Stomach (tissue), 9 donors: ENCODE data around the gene TEX51. TPM values are rescaled to one million over a fixed set of nuclear protein-coding genes. Genes with fewer than 3 reads are reported as not detected.

Experiments used
- DNase-seq, 2 donors: peaks; one replicate each; pipeline versions ENCODE4 v3.0.0 to v3.0.0-alpha.2; 2013 to 2019
- H3K27ac ChIP-seq, 5 donors: fragments of 200-600 bp in 4 of 5; sonication (generic) in 4 of 5; one replicate each; pipeline ENCODE4 v1.5.1; 2013 to 2019; ENCODE audit warnings: mild to moderate bottlenecking in 1 of 5, moderate library complexity in 1 of 5
- H3K27me3 ChIP-seq, 3 donors: fragments of 200-600 bp; sonication (generic); one replicate each; pipeline ENCODE4 v1.5.1; 2017 to 2019; ENCODE audit warnings: mixed run types in 1 of 3
- H3K36me3 ChIP-seq, 4 donors: fragments of 200-600 bp; sonication (generic); 1 replicate in 3 of 4; 2 replicates in 1 of 4; pipeline ENCODE4 v1.5.1; 2016 to 2019
- H3K4me1 ChIP-seq, 4 donors: fragments of 200-600 bp; sonication (generic); one replicate each; pipeline ENCODE4 v1.5.1; 2016 to 2019
- H3K4me3 ChIP-seq, 4 donors: fragments of 200-600 bp; sonication (generic) in 3 of 4; one replicate each; pipeline ENCODE4 v1.5.1; 2016 to 2019; ENCODE audit warnings: mild to moderate bottlenecking in 1 of 4
- H3K9me3 ChIP-seq, 4 donors: fragments of 200-600 bp; sonication (generic); one replicate each; pipeline ENCODE4 v1.5.1; 2016 to 2019
- EP300 ChIP-seq: sonication (generic); formaldehyde crosslinking; IDR thresholded peaks from one replicate; pipeline ENCODE4 v1.6.1; 2017; ENCODE audit warnings: antibody characterized with exemption
- POLR2A ChIP-seq, 4 donors: fragments of 450-650 bp; IDR thresholded peaks; one replicate each; pipeline ENCODE4 v1.6.1; 2016; ENCODE audit warnings: antibody characterized with exemption in 4 of 4, control low read depth in 2 of 4, mild to moderate bottlenecking in 1 of 4, moderate library complexity in 1 of 4
- POLR2AphosphoS5 ChIP-seq, 3 donors: sonication (generic); formaldehyde crosslinking; IDR thresholded peaks; one replicate each; pipeline ENCODE4 v1.6.1; 2016; ENCODE audit warnings: antibody characterized with exemption in 3 of 3
- WGBS, 5 donors: extraction: QIAGEN DNeasy Blood & Tissue Kit in 3 of 5; methylation state at CpG; one replicate each; pipeline versions ENCODE4 v1.1.5 to v1.1.7; 2013 to 2018; 5-methylcytosine and 5-hydroxymethylcytosine counted together
- intact Hi-C: fragments of 100-400 bp; cut with DNase I; formaldehyde crosslinking; loops from one replicate; pipeline ENCODE4 v1.15.1; 2023; ENCODE audit warnings: low total_unique reads
- polyA plus RNA-seq, 3 donors: library from polyadenylated mRNA; stranded (reverse); fragments of 200-250 nt; gene quantifications; one replicate each; pipeline ENCODE4 v1.2.3, GENCODE V29; 2013
- total RNA-seq, 5 donors: library from RNA; depleted of rRNA; stranded (reverse); fragments of >200 nt; gene quantifications; one replicate each; pipeline versions ENCODE4 v1.1.0 to v1.2.3, GENCODE V29; 2014 to 2016
- TF ChIP-seq, protein P1 (sequence below), 7 experiments: fragments of 450-650 bp in 4 of 7; fragments of 200-600 bp in 3 of 7; sonication (generic) in 3 of 7; IDR thresholded peaks; one replicate each; pipeline ENCODE4 v1.5.1; 2016 to 2019; ENCODE audit warnings: antibody characterized with exemption in 7 of 7, control low read depth in 2 of 7, mild to moderate bottlenecking in 1 of 7
- donor health status: healthy with polysubstance abuse.
- donor health status: Bipolar disorder and iron deficiency.
- donor health status: healthy.

TEX51 gene
- total and polyA plus RNA-seq, 8 donors, result not detected

- no peaks in the 10 kb centered on the region for H3K9me3 ChIP-seq
- H3K36me3 ChIP-seq, result no peaks in the 10 kb centered on the region
- TF ChIP-seq, protein P1, sequence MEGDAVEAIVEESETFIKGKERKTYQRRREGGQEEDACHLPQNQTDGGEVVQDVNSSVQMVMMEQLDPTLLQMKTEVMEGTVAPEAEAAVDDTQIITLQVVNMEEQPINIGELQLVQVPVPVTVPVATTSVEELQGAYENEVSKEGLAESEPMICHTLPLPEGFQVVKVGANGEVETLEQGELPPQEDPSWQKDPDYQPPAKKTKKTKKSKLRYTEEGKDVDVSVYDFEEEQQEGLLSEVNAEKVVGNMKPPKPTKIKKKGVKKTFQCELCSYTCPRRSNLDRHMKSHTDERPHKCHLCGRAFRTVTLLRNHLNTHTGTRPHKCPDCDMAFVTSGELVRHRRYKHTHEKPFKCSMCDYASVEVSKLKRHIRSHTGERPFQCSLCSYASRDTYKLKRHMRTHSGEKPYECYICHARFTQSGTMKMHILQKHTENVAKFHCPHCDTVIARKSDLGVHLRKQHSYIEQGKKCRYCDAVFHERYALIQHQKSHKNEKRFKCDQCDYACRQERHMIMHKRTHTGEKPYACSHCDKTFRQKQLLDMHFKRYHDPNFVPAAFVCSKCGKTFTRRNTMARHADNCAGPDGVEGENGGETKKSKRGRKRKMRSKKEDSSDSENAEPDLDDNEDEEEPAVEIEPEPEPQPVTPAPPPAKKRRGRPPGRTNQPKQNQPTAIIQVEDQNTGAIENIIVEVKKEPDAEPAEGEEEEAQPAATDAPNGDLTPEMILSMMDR (IDR thresholded peaks at IDR 0.05), result no peak
- TF ChIP-seq POLR2AphosphoS5 (IDR thresholded peaks at IDR 0.05) (no peak), POLR2A (IDR thresholded peaks at IDR 0.05) (no peak), EP300 (no peak)
- intact Hi-C loops, result no loop called here
- no peak overlapping the region for H3K4me3 ChIP-seq
- peaks cover 0 to 14% (median 9%) of the 10 kb centered on the region in 4 donors for H3K4me1 ChIP-seq
- no peak for DNase-seq
- H3K27ac ChIP-seq, result no peak overlapping the region
- 72 to 85% (median 83%) methylated on average over 6 of the region's 6 CpGs for WGBS, 5 donors
- H3K27me3 ChIP-seq, result peaks cover 0 to 16% (median 10%) of the 10 kb centered on the region in 3 donors
Observed at GRCh38 chr2:126888046-126888445, 10.6 kb upstream of the TEX51 start.

DNA sequence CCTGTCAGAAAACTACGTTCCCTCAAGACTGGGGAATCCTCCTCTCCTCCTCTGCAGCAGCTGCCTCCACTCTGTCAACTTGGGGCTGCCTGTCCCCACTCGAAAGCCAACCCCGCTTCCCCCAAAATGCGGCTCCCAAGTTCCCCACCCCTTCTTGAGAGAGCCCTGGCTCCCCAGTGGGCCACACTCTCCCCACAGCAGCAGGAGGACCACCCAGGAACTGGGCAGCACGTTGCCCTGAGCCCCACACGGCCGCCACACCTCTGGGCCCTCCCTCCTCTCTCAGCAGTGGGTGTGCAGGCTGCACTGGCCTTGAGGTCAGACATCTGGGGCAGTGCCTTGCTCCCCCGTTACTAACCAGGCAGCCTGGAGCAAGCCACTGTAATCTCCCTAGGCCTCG, 9.6 kb upstream of the TEX51 start:
- Histone ChIP-seq H3K27me3 (peaks cover 0 to 16% (median 10%) of the 10 kb centered on the region in 3 donors), H3K36me3 (no peaks in the 10 kb centered on the region), H3K4me1 (peaks cover 0 to 14% (median 9%) of the 10 kb centered on the region in 4 donors), H3K4me3 (no peak overlapping the region), H3K9me3 (no peaks in the 10 kb centered on the region), H3K27ac (no peak overlapping the region)
- WGBS, 5 donors, result 65 to 79% (median 74%) methylated on average over 9 of the region's 9 CpGs
- no peak for TF ChIP-seq EP300
- TF ChIP-seq POLR2AphosphoS5 (IDR thresholded peaks at IDR 0.05), result no peak
- TF ChIP-seq, protein P1 (IDR thresholded peaks at IDR 0.05), result no peak
- no peak for TF ChIP-seq POLR2A (IDR thresholded peaks at IDR 0.05)
- intact Hi-C loops, result no loop called here
- DNase-seq, result no peak

DNA sequence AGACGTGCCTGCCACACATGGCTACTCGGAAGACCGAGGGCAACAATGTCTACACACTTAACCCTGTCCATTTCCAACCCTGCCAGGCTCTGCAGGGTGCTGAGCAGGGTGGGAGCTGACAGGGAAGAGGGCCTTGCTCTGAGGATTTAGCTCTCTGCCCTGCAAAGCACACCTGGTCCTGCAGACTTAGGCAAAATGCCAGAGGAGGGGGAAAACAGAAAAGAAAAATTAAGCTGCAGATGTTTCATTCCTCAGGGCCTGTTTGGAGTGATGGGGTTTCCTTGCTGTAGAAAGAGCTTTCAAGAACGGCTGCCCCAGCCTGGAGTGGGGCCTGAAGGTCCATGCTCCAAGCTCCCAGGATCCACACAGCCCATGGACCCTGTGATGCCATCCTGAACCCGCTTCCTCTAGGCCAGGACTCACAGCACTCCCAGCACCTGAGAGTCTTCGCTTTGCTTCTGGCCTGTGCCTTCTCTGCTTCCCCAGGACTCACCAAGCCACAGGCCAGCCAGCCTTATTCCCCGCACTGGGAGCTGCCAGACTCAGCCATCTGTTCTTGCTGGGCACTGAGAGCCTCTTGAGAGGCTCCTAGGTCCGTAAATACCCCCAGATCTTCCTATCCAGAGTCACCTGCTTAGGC, 9.1 kb upstream of the TEX51 start:
- no peaks in the 10 kb centered on the region for H3K36me3 ChIP-seq
- intact Hi-C loops, result no loop called here
- DNase-seq, result no peak
- H3K4me3 ChIP-seq, result no peak overlapping the region
- no peak overlapping the region for H3K27ac ChIP-seq
- 78 to 81% (median 80%) methylated on average over 8 of the region's 8 CpGs for WGBS, 5 donors
- H3K9me3 ChIP-seq, result no peaks in the 10 kb centered on the region
- H3K27me3 ChIP-seq, result peaks cover 0 to 16% (median 10%) of the 10 kb centered on the region in 3 donors
- peaks cover 0 to 14% (median 9%) of the 10 kb centered on the region in 4 donors for H3K4me1 ChIP-seq
- TF ChIP-seq POLR2A (IDR thresholded peaks at IDR 0.05), result no peak
- TF ChIP-seq, protein P1 (IDR thresholded peaks at IDR 0.05), result no peak
- no peak for TF ChIP-seq EP300
- no peak for TF ChIP-seq POLR2AphosphoS5 (IDR thresholded peaks at IDR 0.05)

- intact Hi-C loops, result no loop called here
- TF ChIP-seq, protein P1 (IDR thresholded peaks at IDR 0.05), result no peak
- TF ChIP-seq EP300 (no peak), POLR2A (IDR thresholded peaks at IDR 0.05) (no peak), POLR2AphosphoS5 (IDR thresholded peaks at IDR 0.05) (no peak)
- Histone ChIP-seq H3K36me3 (no peaks in the 10 kb centered on the region), H3K4me3 (no peak overlapping the region), H3K27me3 (peaks cover 0 to 16% (median 10%) of the 10 kb centered on the region in 3 donors), H3K9me3 (no peaks in the 10 kb centered on the region), H3K27ac (no peak overlapping the region), H3K4me1 (peaks cover 0 to 14% (median 9%) of the 10 kb centered on the region in 4 donors)
- DNase-seq, result no peak
- 78 to 94% (median 89%) methylated on average over 3 to 5 of the region's 5 CpGs for WGBS, 5 donors
Observed at GRCh38 chr2:126890136-126890510, 8.6 kb upstream of the TEX51 start.
